ENCODE results near the gene LYZL2.
"Not testable (repeated sequence)": the region's sequence is repeated elsewhere in the genome, so short reads cannot be mapped to it uniquely, and the experiment has no call there.

Gene LYZL2

DNA sequence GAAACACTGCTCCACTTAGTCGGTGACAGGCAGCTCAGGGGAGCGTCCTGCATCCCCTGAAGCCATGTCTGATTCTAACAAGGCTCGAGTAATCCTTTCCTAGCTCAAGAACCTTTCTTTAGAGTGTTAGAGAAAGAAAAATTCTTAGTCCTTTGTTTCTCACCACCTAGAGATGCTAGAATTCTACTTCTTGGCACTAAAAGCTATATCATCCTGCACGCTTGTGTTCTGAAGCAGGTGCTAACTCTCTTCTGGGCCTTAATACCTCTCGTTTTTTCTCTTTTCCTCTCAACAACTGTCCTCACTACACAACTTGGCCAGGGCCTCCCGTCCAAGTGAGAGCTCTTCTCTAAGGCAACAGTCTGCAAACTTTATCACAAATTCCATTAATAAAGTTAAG is at the start of gene LYZL2:
TSS of gene LYZL2 (minus strand) at position 101 of the 400 bp plus-strand sequence. CDS start 2,838 bp downstream, outside the sequence.
- H3K9me3 ChIP-seq (ENCODE audit: low read depth, low read length), result no peaks in the 10 kb centered on the region
- H3K36me3 ChIP-seq (ENCODE audit: insufficient read depth, low read length), result no peaks in the 10 kb centered on the region
- no peak for TF ChIP-seq POLR2AphosphoS5 (IDR thresholded peaks at IDR 0.05; ENCODE audit: borderline replicate concordance, low read depth, low read length)
- TF ChIP-seq FOXP2 (optimal IDR thresholded peaks at IDR 0.05; ENCODE audit: control extremely low read depth, extremely low read length, insufficient read depth), result no peak
- DNase-seq (ENCODE audit: low read depth, low spot score), result no peak
- no peak within 1 kb of the TSS for H3K4me3 ChIP-seq
- H3K9ac ChIP-seq (ENCODE audit: insufficient read length), result no peak within 1 kb of the TSS
- H3K27ac ChIP-seq, result no peak within 1 kb of the TSS

DNA sequence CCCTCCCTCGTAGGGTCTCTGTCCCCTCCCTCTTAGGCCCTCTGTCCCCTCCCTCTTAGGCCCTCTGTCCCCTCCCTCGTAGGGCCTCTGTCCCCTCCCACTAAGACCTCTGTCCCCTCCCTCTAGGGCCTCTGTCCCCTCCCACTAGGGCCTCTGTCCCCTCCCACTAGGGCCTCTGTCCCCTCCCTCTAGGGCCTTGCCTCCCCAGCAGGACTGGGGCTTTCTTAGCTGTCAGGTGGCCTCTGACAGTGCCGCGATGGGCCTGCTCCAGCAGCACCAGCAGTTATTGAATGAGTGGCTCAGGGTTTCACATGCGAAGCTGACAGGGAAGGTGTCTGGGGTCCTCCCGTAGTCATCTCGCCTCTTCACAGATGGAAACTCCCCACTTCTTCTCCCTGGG is 48.1 kb upstream of the LYZL2 start:
- DNase-seq (ENCODE audit: low read depth, low spot score); H3K27ac ChIP-seq; H3K36me3 ChIP-seq (ENCODE audit: insufficient read depth, low read length); H3K9ac ChIP-seq (ENCODE audit: insufficient read length); H3K4me3 ChIP-seq; H3K9me3 ChIP-seq (ENCODE audit: low read depth, low read length): not testable (repeated sequence)

DNA sequence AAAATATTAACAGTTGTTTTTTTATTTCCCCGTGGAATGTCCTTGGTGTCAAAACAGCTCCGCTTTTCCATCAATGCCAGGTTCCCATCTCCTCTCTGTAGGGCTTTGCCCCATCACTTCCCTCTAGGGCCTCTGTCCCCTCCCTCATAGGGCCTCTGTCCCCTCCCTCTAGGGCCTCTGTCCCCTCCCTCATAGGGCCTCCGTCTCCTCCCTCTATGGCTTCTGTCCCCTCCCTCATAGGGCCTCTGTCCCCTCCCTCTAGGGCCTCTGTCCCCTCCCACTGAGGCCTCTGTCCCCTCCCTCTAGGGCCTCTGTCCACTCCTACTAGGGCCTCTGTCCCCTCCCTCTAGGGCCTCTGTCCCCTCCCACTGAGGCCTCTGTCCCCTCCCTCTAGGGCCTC is 47.6 kb upstream of the LYZL2 start:
- H3K9ac ChIP-seq (ENCODE audit: insufficient read length); H3K36me3 ChIP-seq (ENCODE audit: insufficient read depth, low read length); DNase-seq (ENCODE audit: low read depth, low spot score); H3K4me3 ChIP-seq; H3K27ac ChIP-seq; H3K9me3 ChIP-seq (ENCODE audit: low read depth, low read length): not testable (repeated sequence)

DNA sequence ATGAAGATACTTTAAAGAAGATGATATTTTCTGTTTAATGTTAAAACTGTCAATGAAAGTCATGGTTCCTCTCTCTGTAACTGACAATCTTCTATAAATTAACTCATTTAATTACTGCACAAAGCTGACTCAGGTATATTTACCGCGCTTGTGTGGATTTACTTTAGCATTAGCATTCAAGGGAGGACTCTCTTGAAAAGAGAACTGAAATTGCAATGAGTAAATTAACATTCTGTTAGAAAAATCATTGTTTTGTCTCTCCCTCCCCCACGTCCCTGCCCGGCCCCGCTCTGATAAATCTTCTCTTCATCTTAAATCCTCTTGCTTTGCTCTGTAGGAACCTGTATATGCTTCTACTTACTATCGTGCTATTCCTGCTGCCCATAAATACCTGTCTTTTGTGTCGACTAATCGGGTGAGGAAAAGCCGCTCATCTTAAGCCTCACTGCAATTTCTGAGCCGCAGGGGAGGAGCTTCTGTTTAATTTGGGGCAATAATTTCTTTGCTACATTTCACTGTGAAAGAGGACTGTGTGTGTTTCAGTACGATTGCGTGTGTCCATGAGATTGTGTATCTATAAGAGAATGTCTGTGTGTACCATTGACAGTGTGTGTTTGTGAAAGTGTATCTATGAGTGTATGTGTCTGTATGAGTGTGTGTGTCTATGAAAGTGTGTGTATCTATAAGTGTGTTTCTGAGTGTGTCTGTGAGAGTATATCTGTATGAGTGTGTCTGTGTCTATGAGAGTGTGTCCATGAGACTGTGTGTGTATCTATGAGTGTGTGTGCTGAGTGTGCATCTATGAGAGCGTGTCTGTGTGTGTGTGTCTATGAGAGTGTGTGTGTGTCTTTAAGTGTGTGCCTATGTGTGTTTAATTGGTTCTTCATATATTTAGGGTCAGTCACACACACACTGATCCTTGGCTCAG is 46.5 kb upstream of the LYZL2 start:
- no peaks in the 10 kb centered on the region for H3K36me3 ChIP-seq (ENCODE audit: insufficient read depth, low read length)
- H3K4me3 ChIP-seq, result no peak overlapping the region
- no peak overlapping the region for H3K9ac ChIP-seq (ENCODE audit: insufficient read length)
- H3K9me3 ChIP-seq (ENCODE audit: low read depth, low read length), result no peaks in the 10 kb centered on the region
- DNase-seq (ENCODE audit: low read depth, low spot score), result no peak
- no peak for TF ChIP-seq FOXP2 (optimal IDR thresholded peaks at IDR 0.05; ENCODE audit: control extremely low read depth, extremely low read length, insufficient read depth)
- no peak for TF ChIP-seq EZH2 (IDR thresholded peaks at IDR 0.05)
- TF ChIP-seq POLR2AphosphoS5 (IDR thresholded peaks at IDR 0.05; ENCODE audit: borderline replicate concordance, low read depth, low read length), result no peak
- no peak overlapping the region for H3K27ac ChIP-seq

DNA sequence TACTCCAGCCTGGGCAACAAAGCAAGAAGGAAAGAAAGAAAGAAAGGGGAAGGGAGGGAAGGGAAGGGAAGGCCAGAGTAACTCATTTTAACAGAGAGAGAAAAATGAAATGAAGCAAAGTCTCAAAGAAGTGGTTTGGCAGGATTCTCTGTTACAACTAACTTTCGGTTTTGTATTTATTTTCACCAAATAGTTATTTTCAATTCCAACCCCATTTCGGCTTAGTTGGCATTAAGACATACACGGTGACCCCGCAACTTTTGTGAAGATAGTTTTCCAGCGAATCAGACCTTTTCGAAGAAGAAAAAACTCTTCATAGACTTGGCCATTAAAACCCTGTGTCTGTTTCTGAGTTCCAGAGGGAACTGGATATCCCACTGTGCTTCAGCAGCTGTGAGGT is 45.2 kb upstream of the LYZL2 start:
- Histone ChIP-seq H3K27ac (no peak overlapping the region), H3K36me3 (ENCODE audit: insufficient read depth, low read length) (no peaks in the 10 kb centered on the region), H3K9me3 (ENCODE audit: low read depth, low read length) (no peaks in the 10 kb centered on the region), H3K4me3 (no peak overlapping the region), H3K9ac (ENCODE audit: insufficient read length) (no peak overlapping the region)
- TF ChIP-seq EZH2 (IDR thresholded peaks at IDR 0.05), result no peak
- no peak for TF ChIP-seq FOXP2 (optimal IDR thresholded peaks at IDR 0.05; ENCODE audit: control extremely low read depth, extremely low read length, insufficient read depth)
- TF ChIP-seq POLR2AphosphoS5 (IDR thresholded peaks at IDR 0.05; ENCODE audit: borderline replicate concordance, low read depth, low read length), result no peak
- DNase-seq (ENCODE audit: low read depth, low spot score), result no peak

DNA sequence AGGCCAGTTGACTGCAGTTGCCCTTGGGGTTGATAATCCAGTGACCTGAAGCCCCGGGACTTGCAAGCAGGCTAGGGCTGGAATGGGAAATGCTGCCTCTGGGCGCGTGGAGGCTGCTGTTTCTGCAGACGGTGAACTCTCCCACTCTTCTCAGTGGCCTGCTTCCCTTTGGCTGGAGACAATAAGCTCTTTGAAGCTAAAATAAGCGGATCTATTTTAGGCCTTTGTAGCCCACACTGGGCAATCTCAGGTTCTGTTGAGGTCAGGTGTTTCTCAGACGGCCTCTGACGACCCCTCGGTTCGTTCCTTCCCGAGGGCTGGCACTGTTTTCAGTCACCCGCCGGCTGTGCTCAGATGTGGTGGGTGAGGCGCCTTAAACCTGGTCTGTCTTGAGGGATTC is 43.7 kb upstream of the LYZL2 start:
- not testable (repeated sequence) for DNase-seq (ENCODE audit: low read depth, low spot score); H3K27ac ChIP-seq; H3K9me3 ChIP-seq (ENCODE audit: low read depth, low read length); H3K9ac ChIP-seq (ENCODE audit: insufficient read length); H3K4me3 ChIP-seq; H3K36me3 ChIP-seq (ENCODE audit: insufficient read depth, low read length)

DNA sequence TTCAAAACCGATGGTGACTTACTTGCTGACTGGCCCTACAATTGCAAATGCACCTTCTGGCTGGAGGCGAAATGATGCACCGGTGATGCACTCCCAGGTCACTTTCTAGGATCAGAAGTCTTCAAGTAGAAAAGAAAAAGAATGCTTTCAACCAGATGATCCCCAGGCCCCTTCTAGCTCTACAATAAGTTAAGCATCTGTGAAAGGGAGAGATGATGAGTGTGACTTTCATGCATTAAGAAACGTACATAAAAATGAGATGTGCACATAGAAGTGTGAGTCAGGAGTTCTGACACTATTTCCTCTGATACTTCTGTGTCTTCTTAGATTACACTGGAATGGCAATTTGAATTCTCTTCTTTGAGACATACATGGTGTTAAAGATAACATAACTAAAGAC is 42.8 kb upstream of the LYZL2 start:
- not testable (repeated sequence) for H3K27ac ChIP-seq; H3K36me3 ChIP-seq (ENCODE audit: insufficient read depth, low read length); H3K9ac ChIP-seq (ENCODE audit: insufficient read length); DNase-seq (ENCODE audit: low read depth, low spot score); H3K9me3 ChIP-seq (ENCODE audit: low read depth, low read length); H3K4me3 ChIP-seq

DNA sequence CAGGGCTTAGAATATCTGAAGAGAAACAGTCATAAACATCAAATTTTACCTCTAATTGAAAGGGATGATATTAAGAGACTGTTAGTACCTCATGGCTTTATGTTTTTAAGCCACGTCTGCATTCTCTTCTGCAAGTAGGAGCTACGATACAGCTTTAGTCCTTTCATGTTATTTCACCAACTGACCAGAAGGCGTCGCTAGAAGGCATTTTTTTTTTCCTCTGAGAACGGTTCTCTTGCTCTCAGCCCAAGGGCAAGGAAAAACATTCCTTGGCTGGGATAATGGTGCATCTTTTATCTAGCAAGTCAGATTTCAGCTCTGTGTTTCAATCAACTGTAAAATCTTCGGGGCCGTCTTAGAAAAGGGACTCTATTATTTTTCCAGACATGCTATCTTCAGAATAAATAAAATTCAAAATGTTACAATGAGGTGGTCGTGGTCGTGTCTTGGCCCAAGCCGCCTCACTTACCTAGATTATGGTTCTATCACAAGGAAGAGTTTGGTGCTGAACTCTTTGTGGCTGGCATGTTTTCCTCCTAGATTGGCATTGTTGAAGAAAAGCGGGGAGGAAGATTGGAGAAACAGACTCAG is 41.6 kb upstream of the LYZL2 start:
- Histone ChIP-seq H3K36me3 (ENCODE audit: insufficient read depth, low read length) (no peaks in the 10 kb centered on the region), H3K4me3 (peak overlapping the region; percentile 65)

DNA sequence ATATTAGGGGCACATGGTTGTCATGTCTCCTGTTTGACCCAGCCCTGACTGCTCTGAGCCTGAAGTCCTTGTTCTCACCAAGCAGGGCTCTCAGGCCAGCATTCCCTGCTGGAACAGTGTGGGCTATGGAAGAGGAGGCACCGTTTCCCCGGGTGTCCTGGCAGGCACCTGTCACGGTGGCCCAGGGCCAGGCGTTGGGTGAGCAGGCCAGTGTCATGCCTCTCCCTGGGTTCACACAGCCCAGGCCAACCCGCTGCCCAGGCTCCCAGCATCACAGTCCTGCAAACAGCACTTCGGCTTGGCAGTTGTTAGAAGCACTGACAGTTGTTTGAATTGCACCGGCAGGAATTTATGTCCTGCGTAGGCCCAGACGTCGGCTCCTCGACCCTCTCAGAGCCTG is 38.4 kb upstream of the LYZL2 start:
- not testable (repeated sequence) for DNase-seq (ENCODE audit: low read depth, low spot score); H3K27ac ChIP-seq; H3K36me3 ChIP-seq (ENCODE audit: insufficient read depth, low read length); H3K4me3 ChIP-seq; H3K9ac ChIP-seq (ENCODE audit: insufficient read length); H3K9me3 ChIP-seq (ENCODE audit: low read depth, low read length)

More for the DNA sequence above, 41.6 kb upstream of the LYZL2 start:
- no peak overlapping the region for H3K27ac ChIP-seq
- TF ChIP-seq EZH2 (IDR thresholded peaks at IDR 0.05) (no peak), POLR2AphosphoS5 (IDR thresholded peaks at IDR 0.05; ENCODE audit: borderline replicate concordance, low read depth, low read length) (no peak), FOXP2 (optimal IDR thresholded peaks at IDR 0.05; ENCODE audit: control extremely low read depth, extremely low read length, insufficient read depth) (no peak)
- DNase-seq (ENCODE audit: low read depth, low spot score), result peak; percentile 30
- H3K9ac ChIP-seq (ENCODE audit: insufficient read length), result peak overlapping the region; percentile 62
- H3K9me3 ChIP-seq (ENCODE audit: low read depth, low read length), result no peaks in the 10 kb centered on the region

DNA sequence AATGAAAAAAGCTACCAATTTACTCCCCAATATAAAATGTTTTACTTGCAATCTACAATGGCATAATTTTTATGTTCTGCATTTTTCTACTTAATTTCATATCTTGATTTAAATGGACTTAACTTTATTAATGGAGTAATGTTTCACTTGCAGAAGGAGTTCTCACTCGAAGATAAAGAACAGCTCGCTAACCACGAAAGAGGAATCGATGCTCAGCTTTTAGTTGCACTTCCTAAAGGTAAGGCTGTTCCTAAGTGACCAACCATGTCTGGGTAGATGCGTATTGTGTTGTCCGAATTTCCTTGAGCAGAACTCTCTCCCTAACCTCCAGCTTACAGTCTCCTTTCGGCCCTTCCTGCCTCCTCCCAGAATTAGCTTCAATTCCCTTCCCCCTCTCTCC is 33.9 kb upstream of the LYZL2 start:
- not testable (repeated sequence) for DNase-seq (ENCODE audit: low read depth, low spot score); H3K9me3 ChIP-seq (ENCODE audit: low read depth, low read length); H3K9ac ChIP-seq (ENCODE audit: insufficient read length); H3K36me3 ChIP-seq (ENCODE audit: insufficient read depth, low read length); H3K4me3 ChIP-seq; H3K27ac ChIP-seq
